Kidney (tissue), 14 donors: ENCODE measurements around the gene SKI. TPM values are rescaled to one million over a fixed set of nuclear protein-coding genes. Genes with fewer than 3 reads are reported as not detected.

Experiments used
- DNase-seq, 5 donors: peaks; one replicate each; pipeline ENCODE4 v3.0.0-alpha.2; 2013 to 2020
- FAIRE-seq: peaks from 2 replicates; lab custom pipeline; 2012; peaks lifted over from hg19 to GRCh38; lab: Jason Lieb, UNC
- H3K27ac ChIP-seq, 2 donors: one replicate each; pipeline ENCODE4 v1.7.0; 2013; ENCODE audit warnings: low read depth in 2 of 2, low read length in 2 of 2, inconsistent platforms in 1 of 2
- H3K27me3 ChIP-seq: one replicate; pipeline ENCODE4 v1.7.1; 2013; ENCODE audit warnings: low read length, inconsistent platforms; ENCODE audit not compliant: control insufficient read depth, insufficient read depth
- H3K36me3 ChIP-seq, 3 donors: one replicate each; pipeline versions ENCODE4 v1.7.0 to v1.7.1; 2013; ENCODE audit warnings: low read length in 3 of 3, control low read depth in 1 of 3, inconsistent platforms in 1 of 3; ENCODE audit not compliant: insufficient read depth in 3 of 3, control insufficient read depth in 2 of 3
- H3K4me1 ChIP-seq, 3 donors: one replicate each; pipeline versions ENCODE4 v1.7.0 to v1.7.1; 2013; ENCODE audit warnings: low read length in 3 of 3, inconsistent platforms in 1 of 3, low read depth in 1 of 3; ENCODE audit not compliant: control insufficient read depth in 2 of 3, insufficient read depth in 2 of 3
- H3K4me3 ChIP-seq, 3 donors: one replicate each; pipeline versions ENCODE4 v1.7.0 to v1.8.1; 2013; ENCODE audit warnings: low read length in 3 of 3, control low read depth in 1 of 3, inconsistent platforms in 1 of 3
- H3K9ac ChIP-seq, 3 donors: one replicate each; pipeline versions ENCODE4 v1.7.0 to v1.7.1; 2013; ENCODE audit warnings: low read length in 3 of 3, control low read depth in 1 of 3, inconsistent platforms in 1 of 3
- H3K9me3 ChIP-seq, 3 donors: one replicate each; pipeline versions ENCODE4 v1.7.0 to v1.7.1; 2013; ENCODE audit warnings: low read length in 3 of 3, control low read depth in 1 of 3, inconsistent platforms in 1 of 3; ENCODE audit not compliant: control insufficient read depth in 2 of 3, insufficient read depth in 1 of 3
- CTCF ChIP-seq: IDR thresholded peaks from 3 replicates; pipeline ENCODE4 v1.5.1; 2012; ENCODE audit warnings: mild to moderate bottlenecking, moderate library complexity, borderline replicate concordance; ENCODE audit not compliant: insufficient read depth; ENCODE audit errors: extremely low read depth
- intact Hi-C: fragments of 100-400 bp; cut with DNase I; formaldehyde crosslinking; loops from one replicate; pipeline ENCODE4 v1.11.1; 2022
- polyA plus RNA-seq: library from polyadenylated mRNA; stranded (reverse); fragments of 350-450 nt; fragmentation: Illumina TruSeq; extraction: RNeasy Lipid Tissue Mini Kit (QIAGEN cat#74804); gene quantifications from one replicate; pipeline ENCODE4 v1.2.3, GENCODE V29; 2014; ENCODE audit warnings: low read depth, low replicate concordance; ENCODE audit not compliant: insufficient read depth
- total RNA-seq: library from RNA; stranded (reverse); fragmentation: NEBNext Ultra II Directional; extraction: Animal tissue kit (Norgen Biotek cat#: 25700); gene quantifications from one replicate; pipeline ENCODE4 v1.2.1, GENCODE V29; 2021
- donor health status: control.
- donor health status: control.
- donor health status: control.
- donor health status: control.
- donor health status: control.
- donor health status: DM: yes; HTN: yes; CAD: no.
- donor health status: Normal renal cell carcinoma (clear cell type).

Gene SKI
- total and polyA plus RNA-seq, 2 donors from 2014 or later = 9.2 to 78.6 TPM

GRCh38 chr1:2185880-2186855, 42.0 kb upstream of the SKI start:
- Histone ChIP-seq H3K27ac (no peak overlapping the region), H3K27me3 (no peaks in the 10 kb centered on the region), H3K4me1 (peaks cover 0 to 12% (median 0%) of the 10 kb centered on the region in 3 donors), H3K36me3 (peaks cover 0 to 8% (median 2%) of the 10 kb centered on the region in 3 donors), H3K9me3 (no peaks in the 10 kb centered on the region), H3K4me3 (no peak overlapping the region), H3K9ac (no peak overlapping the region)
- no peak for TF ChIP-seq CTCF
- no peak for FAIRE-seq
- DNase-seq = peak in 1 of 5 donors; percentile 73
- intact Hi-C loops = no loop called here

GRCh38 chr1:2186901-2187300, 41.2 kb upstream of the SKI start:
- DNase-seq (no peak), FAIRE-seq (no peak)
- no peak overlapping the region for H3K4me3 ChIP-seq
- no peak overlapping the region for H3K27ac ChIP-seq
- H3K9me3 ChIP-seq = no peaks in the 10 kb centered on the region
- H3K27me3 ChIP-seq = no peaks in the 10 kb centered on the region
- peaks cover 0 to 13% (median 0%) of the 10 kb centered on the region in 3 donors for H3K4me1 ChIP-seq
- peaks cover 0 to 8% (median 2%) of the 10 kb centered on the region in 3 donors for H3K36me3 ChIP-seq
- TF ChIP-seq CTCF = no peak
- no peak overlapping the region for H3K9ac ChIP-seq
- intact Hi-C loops = no loop called here

GRCh38 chr1:2187619-2188018, 40.5 kb upstream of the SKI start:
- no peaks in the 10 kb centered on the region for H3K27me3 ChIP-seq
- no peak overlapping the region for H3K9ac ChIP-seq
- DNase-seq (peak in 1 of 5 donors; percentile 76), FAIRE-seq (no peak)
- H3K27ac ChIP-seq = no peak overlapping the region
- no peaks in the 10 kb centered on the region for H3K9me3 ChIP-seq
- no peak overlapping the region for H3K4me3 ChIP-seq
- peaks cover 0 to 8% (median 2%) of the 10 kb centered on the region in 3 donors for H3K36me3 ChIP-seq
- intact Hi-C loops = no loop called here
- H3K4me1 ChIP-seq = peaks cover 0 to 16% (median 0%) of the 10 kb centered on the region in 3 donors
- no peak for TF ChIP-seq CTCF
